ENCODE data around the gene GPC3. TPM values are rescaled to one million over a fixed set of nuclear protein-coding genes. Genes with fewer than 3 reads are reported as not detected.

GPC3 gene
- total RNA-seq, 1 experiment from 2014 or later = 0.98 TPM

DNA sequence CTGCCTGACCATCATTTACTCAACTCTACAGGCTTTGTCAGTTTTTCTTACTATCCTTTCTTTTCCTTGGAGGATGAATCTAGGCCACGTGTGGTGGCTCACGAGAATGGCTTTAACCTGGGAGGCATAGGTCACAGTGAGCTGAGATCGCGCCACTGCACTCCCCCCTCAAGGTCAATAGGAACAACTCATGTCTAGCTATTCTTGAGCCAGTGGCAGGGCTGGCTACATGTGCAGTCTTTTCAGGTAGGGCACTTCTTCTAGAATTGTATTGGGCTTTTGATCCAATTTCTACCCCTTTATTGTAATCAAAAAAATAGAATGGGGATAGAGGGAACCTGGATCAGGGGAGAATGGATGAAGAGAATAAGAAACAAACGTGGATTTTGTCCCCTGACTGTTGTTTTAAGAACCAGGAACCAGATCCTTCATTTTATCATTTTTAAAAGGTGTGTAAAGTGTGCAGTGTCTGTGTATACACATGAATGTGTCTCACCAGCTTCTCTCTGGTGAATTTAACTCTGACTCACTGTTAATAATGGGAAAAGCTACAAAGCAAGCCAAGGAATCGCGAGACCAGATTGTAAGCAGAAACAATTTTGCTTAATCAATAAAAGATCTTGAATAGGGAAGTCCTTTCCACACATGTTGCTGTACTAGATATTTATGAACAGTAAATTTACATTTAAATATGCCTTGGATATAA is 286.2 kb downstream of the GPC3 start:
- Histone ChIP-seq H3K36me3 (ENCODE audit: control insufficient read depth in 1 of 2, insufficient read depth in 2 of 2, low read length in 2 of 2) (no peaks in the 10 kb centered on the region), H3K4me1 (ENCODE audit: control insufficient read depth in 1 of 2, insufficient read depth in 2 of 2, low read length in 2 of 2) (no peaks in the 10 kb centered on the region), H3K4me3 (replicated peaks in 1 of 2; ENCODE audit: low read depth in 1 of 2, low read length in 2 of 2) (no peak overlapping the region), H3K9me2 (ENCODE audit: insufficient read depth) (no peaks in the 10 kb centered on the region), H2AFZ (ENCODE audit: low read depth, low read length, poor library complexity, severe bottlenecking) (no peak overlapping the region), H3K27me3 (ENCODE audit: insufficient read depth, low read length) (no peaks in the 10 kb centered on the region), H4K20me1 (ENCODE audit: insufficient read depth) (no peaks in the 10 kb centered on the region), H3K4me2 (ENCODE audit: low read length) (no peak overlapping the region), H3K9ac (ENCODE audit: low read length) (no peak overlapping the region), H3K27ac (ENCODE audit: low read depth, low read length) (no peak overlapping the region), H3K9me3 (ENCODE audit: control insufficient read depth in 1 of 2, insufficient read depth in 1 of 2, low read depth in 1 of 2, low read length in 2 of 2) (no peaks in the 10 kb centered on the region), H3K79me2 (ENCODE audit: insufficient read depth, low read length) (no peaks in the 10 kb centered on the region)
- no peak for TF ChIP-seq ZNF274 (IDR thresholded peaks at IDR 0.05; ENCODE audit: low read depth, low read length)
- TF ChIP-seq SIN3A (IDR thresholded peaks at IDR 0.05; ENCODE audit: low read depth) = no peak
- TF ChIP-seq, protein P1, sequence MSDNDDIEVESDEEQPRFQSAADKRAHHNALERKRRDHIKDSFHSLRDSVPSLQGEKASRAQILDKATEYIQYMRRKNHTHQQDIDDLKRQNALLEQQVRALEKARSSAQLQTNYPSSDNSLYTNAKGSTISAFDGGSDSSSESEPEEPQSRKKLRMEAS (IDR thresholded peaks at IDR 0.05) = no peak
- no peak for TF ChIP-seq ZFX (IDR thresholded peaks at IDR 0.05)
- no peak for TF ChIP-seq ELF1 (IDR thresholded peaks at IDR 0.05; ENCODE audit: borderline replicate concordance, low read depth)
- no peak for DNase-seq (ENCODE audit: low read depth, low spot score)
- POLR2A ChIA-PET = no interaction called here
- intact Hi-C loops (cut with micrococcal nuclease) = loop anchor here (10.0 kb wide), 1 partner anchor 136 kb away; no protein-coding TSS in a partner anchor
- CTCF ChIA-PET = interaction anchor here (1.2 to 1.6 kb wide), 2 partner anchors 93 to 327 kb away, joined by 4 to 11 read pairs; no protein-coding TSS in a partner anchor
- RAD21 ChIA-PET (ENCODE audit: low non-redundant PET in 1 of 2, low total read pairs in 2 of 2, uncharacterized antibody in 2 of 2, unreplicated experiment in 2 of 2) = interaction anchor here in 1 of 2 experiments (0.9 kb wide), 1 partner anchor 80 kb away, joined by 3 read pairs; no protein-coding TSS in a partner anchor
- ATAC-seq = no peak
- BruUV-seq (replicated peaks) = no TSS peak

DNA sequence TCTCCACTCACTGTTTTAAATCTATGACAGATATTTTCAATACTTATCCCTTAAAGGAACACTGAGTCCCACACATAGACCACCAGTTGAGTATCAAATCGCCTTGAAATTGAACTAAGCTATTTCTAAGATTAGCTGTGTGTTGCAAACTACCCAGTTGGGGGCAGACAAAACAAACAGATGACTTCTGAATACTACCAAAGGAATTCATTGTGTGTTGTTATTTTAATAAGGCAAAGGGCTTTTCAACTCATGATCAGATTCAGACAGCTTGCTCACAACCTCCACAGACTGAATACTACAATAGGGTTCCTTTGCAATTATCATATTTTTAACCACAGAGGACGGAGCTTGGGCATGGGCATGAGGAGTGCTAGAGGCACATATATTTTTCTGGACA is 287.1 kb downstream of the GPC3 start:
- no TSS peak for BruUV-seq (replicated peaks)
- POLR2A ChIA-PET = no interaction called here
- Histone ChIP-seq H4K20me1 (ENCODE audit: insufficient read depth) (no peaks in the 10 kb centered on the region), H3K4me2 (ENCODE audit: low read length) (no peak overlapping the region), H3K36me3 (ENCODE audit: control insufficient read depth in 1 of 2, insufficient read depth in 2 of 2, low read length in 2 of 2) (no peaks in the 10 kb centered on the region), H3K9me2 (ENCODE audit: insufficient read depth) (no peaks in the 10 kb centered on the region), H3K4me1 (ENCODE audit: control insufficient read depth in 1 of 2, insufficient read depth in 2 of 2, low read length in 2 of 2) (no peaks in the 10 kb centered on the region), H3K79me2 (ENCODE audit: insufficient read depth, low read length) (no peaks in the 10 kb centered on the region), H3K27ac (ENCODE audit: low read depth, low read length) (no peak overlapping the region), H3K9ac (ENCODE audit: low read length) (no peak overlapping the region), H3K27me3 (ENCODE audit: insufficient read depth, low read length) (no peaks in the 10 kb centered on the region), H3K9me3 (ENCODE audit: control insufficient read depth in 1 of 2, insufficient read depth in 1 of 2, low read depth in 1 of 2, low read length in 2 of 2) (no peaks in the 10 kb centered on the region), H3K4me3 (replicated peaks in 1 of 2; ENCODE audit: low read depth in 1 of 2, low read length in 2 of 2) (no peak overlapping the region), H2AFZ (ENCODE audit: low read depth, low read length, poor library complexity, severe bottlenecking) (no peak overlapping the region)
- intact Hi-C loops (cut with micrococcal nuclease) = loop anchor here (1.0 to 10.0 kb wide), 2 partner anchors 78 to 137 kb away; no protein-coding TSS in a partner anchor
- DNase-seq (ENCODE audit: low read depth, low spot score) = no peak
- CTCF ChIA-PET = interaction anchor here (1.0 to 1.9 kb wide), 7 partner anchors 76 to 446 kb away, joined by 3 to 11 read pairs (median 4); no protein-coding TSS in a partner anchor
- ATAC-seq = no peak
- TF ChIP-seq ZNF274 (IDR thresholded peaks at IDR 0.05; ENCODE audit: low read depth, low read length) = no peak
- TF ChIP-seq, protein P2, sequence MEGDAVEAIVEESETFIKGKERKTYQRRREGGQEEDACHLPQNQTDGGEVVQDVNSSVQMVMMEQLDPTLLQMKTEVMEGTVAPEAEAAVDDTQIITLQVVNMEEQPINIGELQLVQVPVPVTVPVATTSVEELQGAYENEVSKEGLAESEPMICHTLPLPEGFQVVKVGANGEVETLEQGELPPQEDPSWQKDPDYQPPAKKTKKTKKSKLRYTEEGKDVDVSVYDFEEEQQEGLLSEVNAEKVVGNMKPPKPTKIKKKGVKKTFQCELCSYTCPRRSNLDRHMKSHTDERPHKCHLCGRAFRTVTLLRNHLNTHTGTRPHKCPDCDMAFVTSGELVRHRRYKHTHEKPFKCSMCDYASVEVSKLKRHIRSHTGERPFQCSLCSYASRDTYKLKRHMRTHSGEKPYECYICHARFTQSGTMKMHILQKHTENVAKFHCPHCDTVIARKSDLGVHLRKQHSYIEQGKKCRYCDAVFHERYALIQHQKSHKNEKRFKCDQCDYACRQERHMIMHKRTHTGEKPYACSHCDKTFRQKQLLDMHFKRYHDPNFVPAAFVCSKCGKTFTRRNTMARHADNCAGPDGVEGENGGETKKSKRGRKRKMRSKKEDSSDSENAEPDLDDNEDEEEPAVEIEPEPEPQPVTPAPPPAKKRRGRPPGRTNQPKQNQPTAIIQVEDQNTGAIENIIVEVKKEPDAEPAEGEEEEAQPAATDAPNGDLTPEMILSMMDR (IDR thresholded peaks at IDR 0.05 in 2 of 3, conservative IDR thresholded peaks at IDR 0.05 in 1 of 3; ENCODE audit: borderline replicate concordance in 1 of 3, insufficient read depth in 1 of 3, low read depth in 2 of 3, low read length in 2 of 3) = peak in 2 of 3 experiments; percentile 24 to 26; a peak in 2 of 6 replicates
- peak; percentile 54 for TF ChIP-seq RAD21 (IDR thresholded peaks at IDR 0.05; ENCODE audit: low read depth)
- TF ChIP-seq, protein P3, sequence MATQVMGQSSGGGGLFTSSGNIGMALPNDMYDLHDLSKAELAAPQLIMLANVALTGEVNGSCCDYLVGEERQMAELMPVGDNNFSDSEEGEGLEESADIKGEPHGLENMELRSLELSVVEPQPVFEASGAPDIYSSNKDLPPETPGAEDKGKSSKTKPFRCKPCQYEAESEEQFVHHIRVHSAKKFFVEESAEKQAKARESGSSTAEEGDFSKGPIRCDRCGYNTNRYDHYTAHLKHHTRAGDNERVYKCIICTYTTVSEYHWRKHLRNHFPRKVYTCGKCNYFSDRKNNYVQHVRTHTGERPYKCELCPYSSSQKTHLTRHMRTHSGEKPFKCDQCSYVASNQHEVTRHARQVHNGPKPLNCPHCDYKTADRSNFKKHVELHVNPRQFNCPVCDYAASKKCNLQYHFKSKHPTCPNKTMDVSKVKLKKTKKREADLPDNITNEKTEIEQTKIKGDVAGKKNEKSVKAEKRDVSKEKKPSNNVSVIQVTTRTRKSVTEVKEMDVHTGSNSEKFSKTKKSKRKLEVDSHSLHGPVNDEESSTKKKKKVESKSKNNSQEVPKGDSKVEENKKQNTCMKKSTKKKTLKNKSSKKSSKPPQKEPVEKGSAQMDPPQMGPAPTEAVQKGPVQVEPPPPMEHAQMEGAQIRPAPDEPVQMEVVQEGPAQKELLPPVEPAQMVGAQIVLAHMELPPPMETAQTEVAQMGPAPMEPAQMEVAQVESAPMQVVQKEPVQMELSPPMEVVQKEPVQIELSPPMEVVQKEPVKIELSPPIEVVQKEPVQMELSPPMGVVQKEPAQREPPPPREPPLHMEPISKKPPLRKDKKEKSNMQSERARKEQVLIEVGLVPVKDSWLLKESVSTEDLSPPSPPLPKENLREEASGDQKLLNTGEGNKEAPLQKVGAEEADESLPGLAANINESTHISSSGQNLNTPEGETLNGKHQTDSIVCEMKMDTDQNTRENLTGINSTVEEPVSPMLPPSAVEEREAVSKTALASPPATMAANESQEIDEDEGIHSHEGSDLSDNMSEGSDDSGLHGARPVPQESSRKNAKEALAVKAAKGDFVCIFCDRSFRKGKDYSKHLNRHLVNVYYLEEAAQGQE (IDR thresholded peaks at IDR 0.05; ENCODE audit: low read depth) = no peak
- RAD21 ChIA-PET (ENCODE audit: low non-redundant PET in 1 of 2, low total read pairs in 2 of 2, uncharacterized antibody in 2 of 2, unreplicated experiment in 2 of 2) = interaction anchor here (0.5 to 1.4 kb wide), 3 partner anchors 80 to 990 kb away, joined by 3 to 4 read pairs (median 3); no protein-coding TSS in a partner anchor
